UCSD-AML1 (cell line): ENCODE data around the gene KLF17.

Experiments
- DNase-seq: peaks from one replicate; lab custom pipeline; 2025; ENCODE audit not compliant: unreplicated experiment; lab: John Stamatoyannopoulos, UW

KLF17 gene

DNA sequence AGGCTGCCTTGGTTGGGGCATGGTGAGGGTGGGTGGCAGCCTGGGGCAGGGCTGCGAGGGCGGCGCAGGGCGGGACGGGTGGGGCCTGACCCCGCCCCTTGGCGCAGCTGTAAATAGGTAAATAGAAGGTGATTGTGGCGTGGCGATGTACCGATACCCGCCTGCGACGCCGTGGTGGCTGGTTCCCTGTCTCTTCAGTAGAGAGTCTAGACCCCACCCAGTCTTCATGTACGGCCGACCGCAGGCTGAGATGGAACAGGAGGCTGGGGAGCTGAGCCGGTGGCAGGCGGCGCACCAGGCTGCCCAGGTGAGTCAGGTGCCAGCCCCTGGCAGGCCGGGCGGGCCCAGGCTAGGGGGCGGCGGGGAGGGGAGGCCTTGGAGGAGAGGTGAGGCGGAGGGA is at the start of gene KLF17:
TSS of gene KLF17 (plus strand) at position 140 of the 400 bp plus-strand sequence. CDS start at position 227, 87 bp downstream.
- no peak for DNase-seq

- DNase-seq, result no peak
These were observed 47.2 kb upstream of the KLF17 start for GRCh38 chr1:44071461-44071860.

DNA sequence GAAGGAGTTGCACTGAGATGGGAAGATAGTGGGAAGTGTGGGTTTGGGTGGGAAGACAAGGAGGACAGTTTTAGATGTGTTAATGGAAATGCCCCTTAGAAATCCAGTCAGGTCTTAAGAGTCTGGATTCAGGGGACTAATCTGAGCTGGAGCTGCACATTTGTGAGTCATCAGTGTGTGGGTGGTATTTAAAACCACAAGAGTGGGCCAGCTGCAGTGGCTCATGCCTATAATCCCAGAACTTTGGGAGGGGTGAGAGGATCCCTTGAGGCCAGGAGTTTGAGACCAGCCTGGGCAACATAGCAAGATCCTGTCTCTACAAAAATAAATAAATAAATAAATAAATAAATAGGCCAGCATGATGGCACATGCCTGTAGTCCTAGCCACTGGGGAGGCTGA is 46.4 kb upstream of the KLF17 start:
- DNase-seq, result no peak

DNA sequence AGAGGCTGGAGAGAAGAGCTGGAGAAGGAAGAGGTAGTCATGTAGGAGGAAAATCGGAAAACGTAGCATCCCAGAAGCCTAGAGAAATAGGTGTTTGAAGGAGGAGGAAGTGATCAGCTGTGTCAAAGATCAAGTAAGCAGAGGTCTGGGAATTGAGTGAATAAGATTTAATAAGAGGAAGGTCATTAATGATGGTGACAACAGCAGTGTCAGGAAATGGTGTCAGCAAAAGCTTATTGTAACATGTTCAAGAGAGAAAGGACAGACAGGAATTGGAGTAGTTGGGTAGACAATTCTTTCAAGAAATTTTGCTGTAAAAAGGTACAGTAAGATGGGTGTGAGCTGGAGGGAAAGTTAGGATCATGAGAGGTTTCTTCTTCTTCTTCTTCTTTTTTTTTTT is 45.8 kb upstream of the KLF17 start:
- no peak for DNase-seq

DNA sequence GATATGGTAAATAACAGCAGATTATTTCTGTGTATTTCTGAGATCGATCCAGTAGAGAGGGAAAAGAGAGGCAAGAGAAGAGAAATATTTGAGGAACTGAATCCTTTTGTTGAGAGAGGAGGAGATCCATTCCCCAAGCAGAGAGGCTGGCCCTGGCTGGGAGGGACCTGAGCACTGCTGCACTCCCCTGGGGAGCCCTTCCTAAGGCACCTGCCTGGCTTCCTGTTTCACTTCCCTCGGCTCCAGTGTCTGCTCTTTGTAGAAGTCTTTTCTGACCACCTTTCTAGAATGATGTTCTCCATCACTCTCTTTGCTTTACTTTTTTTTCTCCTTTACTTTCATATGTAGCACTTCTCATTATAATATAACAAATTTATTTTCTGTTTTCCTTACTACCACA is 45.1 kb upstream of the KLF17 start:
- no peak for DNase-seq

- DNase-seq, result no peak
These were observed 44.2 kb upstream of the KLF17 start for GRCh38 chr1:44074415-44074814.

DNA sequence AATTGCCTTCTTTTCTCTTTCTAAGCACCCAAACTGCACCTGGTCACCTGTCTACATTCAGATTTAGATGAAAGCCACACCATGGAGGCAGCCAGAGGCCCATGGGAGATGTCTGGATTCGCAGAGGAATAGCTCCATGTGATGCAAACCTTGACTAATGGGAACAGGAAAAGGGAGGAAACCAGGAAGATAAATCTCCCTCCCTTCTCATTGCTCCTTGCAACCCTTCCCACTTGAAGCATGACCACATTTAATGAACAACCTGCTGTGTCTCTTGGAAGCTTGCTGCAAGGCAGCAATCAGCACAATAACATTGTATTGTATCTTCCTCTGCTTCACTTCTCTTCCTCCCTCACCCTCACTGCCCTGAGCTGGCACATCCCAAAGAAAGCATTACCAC is 42.6 kb upstream of the KLF17 start:
- no peak for DNase-seq

DNA sequence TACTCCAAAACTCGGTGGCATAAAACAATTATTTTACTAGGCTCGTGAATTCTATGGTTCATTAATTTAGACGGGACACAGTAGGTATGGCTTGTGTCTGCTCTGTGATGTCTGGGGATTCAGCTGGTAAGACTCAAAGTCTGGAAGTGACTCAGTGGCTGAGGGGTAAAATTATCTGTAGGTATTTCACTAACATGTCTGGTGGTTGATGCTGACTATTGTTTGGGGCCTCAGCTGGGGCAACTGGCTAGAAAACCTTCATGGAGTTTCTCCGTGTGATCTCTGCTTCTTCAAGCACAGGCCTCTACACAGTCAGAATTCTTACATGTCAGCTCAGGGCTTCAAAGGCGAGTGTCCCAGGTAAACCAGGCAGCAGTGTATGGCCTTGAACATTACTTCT is 41.2 kb upstream of the KLF17 start:
- no peak for DNase-seq

DNA sequence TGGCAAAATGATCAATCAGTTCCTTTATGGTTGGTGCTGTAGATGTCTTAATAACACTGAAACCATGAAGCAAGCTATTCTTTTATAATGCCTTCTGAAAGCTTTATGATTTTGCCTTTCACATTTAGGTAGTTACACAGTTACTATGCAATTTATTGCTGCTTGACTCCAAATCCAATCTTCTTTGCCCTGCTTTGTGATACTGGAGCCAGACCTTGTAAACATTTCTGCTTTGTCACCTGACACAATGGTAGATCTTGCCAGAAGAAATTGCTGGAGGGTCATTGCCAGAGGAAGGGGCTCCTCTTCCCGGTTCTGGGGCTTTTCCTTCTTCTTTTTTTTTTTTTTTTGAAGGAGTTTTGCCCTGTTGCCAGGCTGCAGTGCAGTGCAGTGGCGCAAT is 40.5 kb upstream of the KLF17 start:
- DNase-seq, result no peak

DNA sequence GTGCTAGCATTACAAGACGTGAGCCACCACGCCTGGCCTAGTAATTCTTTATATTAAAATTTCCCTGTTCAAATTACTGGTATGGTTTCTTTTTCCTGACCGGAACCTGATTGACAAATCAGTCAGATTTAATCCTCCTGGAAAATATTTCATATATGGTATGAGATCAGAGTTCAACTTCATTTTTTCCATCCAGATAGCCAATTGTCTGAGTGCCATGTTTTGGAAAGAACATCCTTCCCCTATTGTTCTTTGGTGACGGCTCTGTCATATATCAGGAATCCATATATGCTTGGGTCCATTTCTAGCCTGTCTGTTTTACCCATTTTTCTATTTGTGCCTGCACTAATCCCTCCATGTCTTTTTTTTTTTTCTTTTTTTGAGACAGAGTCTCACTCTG is 39.1 kb upstream of the KLF17 start:
- no peak for DNase-seq

DNA sequence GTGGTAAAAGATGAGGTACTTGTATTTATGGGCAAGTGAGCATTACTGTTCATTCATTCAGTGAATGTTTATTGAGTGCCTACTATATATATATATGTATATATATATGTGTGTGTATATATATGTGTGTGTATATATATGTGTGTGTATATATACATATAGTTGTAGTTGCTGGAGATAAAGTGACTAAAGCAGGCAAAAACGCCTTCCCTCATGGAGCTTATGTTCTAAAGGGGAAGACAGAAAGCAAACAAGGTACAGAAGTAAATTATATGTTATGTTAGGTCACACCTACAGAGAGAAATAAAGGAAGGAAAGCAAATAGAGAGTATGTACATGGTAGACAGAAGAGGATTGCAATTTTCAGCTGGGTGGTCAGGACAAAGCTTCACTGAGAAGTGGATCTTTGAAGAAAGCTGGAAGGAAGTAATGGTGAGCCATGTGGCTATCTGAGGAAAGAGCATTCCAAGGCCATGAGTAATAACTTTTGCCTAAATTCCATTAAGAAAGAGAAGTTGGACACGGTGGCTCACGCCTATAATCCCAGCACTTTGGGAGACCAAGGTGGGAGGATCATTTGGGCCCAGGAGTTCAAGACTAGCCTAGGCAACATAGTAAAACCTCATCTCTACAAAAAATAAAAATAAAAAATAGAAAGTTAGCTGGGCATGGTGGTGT is 33.5 kb upstream of the KLF17 start:
- no peak for DNase-seq

GRCh38 chr1:44086692-44087474 is 31.7 kb upstream of the KLF17 start:
- DNase-seq, result no peak

- DNase-seq, result no peak
These were observed 29.1 kb upstream of the KLF17 start for GRCh38 chr1:44089371-44090048.

DNA sequence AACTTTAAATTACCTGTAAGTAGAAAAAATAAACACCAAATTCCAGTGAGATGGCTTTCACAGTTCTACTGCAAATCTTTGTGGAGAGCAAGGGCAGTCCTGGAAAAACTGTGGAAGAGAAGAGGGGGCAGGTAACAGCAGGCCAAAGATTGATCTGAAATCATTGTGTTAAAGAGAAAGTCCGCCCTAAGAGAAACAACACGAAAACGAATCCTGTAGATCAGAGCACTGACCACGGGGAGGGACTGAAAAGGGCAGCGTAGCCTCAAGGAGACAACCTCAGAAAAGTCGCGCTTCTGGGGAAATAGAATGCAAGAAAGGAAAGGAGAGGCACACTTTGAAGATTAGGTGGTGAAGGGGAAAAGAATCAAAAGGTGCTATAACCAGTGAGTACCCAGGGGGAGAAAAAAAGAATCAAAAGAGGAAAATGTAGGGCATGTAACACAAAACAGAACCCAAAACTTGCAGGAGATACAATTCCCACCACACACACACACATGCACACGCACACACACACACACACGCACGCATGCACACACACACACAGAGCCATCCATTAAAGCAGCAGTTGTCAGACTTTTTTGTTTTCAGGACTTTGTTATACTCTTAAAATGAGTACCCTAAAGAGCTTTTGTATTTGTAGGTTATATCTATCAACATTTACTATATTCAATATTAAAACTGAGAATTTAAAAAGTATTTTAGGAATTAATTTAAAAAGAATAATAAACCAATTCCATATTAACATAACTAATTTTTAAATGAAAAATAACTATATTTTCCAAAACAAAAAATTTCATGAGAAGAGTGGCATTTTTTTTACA is 28.0 kb upstream of the KLF17 start:
- DNase-seq, result no peak

DNA sequence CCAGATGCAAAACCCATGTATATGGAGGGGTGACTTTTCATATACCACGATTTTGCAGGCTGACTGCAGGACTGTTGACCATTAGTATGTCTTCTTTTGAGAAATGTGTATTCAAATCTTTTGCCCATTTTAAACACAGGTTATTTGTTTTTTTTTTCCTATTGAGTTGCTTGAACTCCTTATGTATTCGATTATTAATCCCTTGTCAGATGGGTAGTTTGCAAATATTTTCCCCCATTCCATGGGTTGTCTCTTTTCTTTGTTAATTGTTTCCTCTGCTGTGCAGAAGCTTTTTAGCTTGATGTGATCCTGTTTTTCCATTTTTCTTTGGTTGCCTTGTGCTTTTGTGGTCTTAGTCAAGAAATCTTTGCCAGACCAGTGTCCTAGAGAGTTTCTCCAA is 24.6 kb upstream of the KLF17 start:
- DNase-seq, result no peak

- no peak for DNase-seq
These were observed 18.3 kb upstream of the KLF17 start for GRCh38 chr1:44100183-44100868.

- no peak for DNase-seq
These were observed 17.3 kb upstream of the KLF17 start for GRCh38 chr1:44101328-44101727.

- DNase-seq, result no peak
These were observed 15.1 kb upstream of the KLF17 start for GRCh38 chr1:44103270-44104131.

DNA sequence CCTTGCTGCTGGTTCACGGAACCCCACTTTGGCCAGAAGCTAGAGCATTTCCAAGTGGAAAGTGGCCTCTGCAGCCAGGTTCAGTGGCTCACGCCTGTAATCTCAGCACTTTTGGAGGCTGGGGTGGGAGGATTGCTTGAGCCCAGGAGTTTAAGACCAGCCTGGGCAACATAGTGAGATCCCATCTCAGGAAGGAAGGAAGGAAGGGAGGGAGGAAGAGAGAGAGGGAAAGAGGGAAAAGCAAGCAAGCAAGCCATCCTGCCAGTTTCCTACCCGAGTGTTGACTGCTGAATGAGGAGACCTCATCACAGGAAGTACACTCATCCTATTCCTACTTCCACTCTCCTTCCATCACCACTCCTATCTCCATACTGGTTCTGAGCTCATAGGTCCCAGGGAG is 12.8 kb upstream of the KLF17 start:
- no peak for DNase-seq

DNA sequence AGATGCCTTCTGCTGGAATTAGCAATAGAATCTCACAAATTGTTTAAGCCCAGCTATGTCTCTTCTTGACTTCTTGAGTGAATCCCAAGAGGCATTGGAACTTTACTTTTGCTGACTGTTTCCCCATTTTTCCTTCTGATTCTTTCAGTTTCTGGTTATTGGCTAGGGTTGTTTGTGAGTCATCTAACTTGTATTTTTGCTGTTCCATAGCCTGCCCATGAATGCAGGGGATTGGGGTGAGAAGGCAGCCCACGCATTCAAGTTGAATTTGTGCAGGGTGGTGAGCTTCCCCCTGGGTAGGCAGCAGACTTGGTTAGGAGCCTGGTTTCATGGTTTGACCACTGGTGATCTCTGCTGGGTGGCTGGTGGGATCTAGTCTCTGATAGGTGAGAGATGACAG is 10.4 kb upstream of the KLF17 start:
- no peak for DNase-seq
